SIG-M5 treated with dmso at 0.1 percent for 504 hours (cell line): Measurements from ENCODE around the gene GOLGA6L9.
"Not testable (repeated sequence)": the region's sequence is repeated elsewhere in the genome, so short reads cannot be mapped to it uniquely, and the experiment has no call there.

Experiments
- DNase-seq: peaks from one replicate; lab custom pipeline; 2025; ENCODE audit not compliant: unreplicated experiment; lab: John Stamatoyannopoulos, UW

The GOLGA6L9 gene

GRCh38 chr15:82429693-82430092 lies at the start of gene GOLGA6L9:
GOLGA6L9 (plus strand) TSS chr15:82429816; CDS start chr15:82430080, 264 bp downstream.
- DNase-seq, result not testable (repeated sequence)

GRCh38 chr15:82381330-82381955 lies 48.2 kb upstream of the GOLGA6L9 start:
- DNase-seq, result not testable (repeated sequence)

- not testable (repeated sequence) for DNase-seq
Observed at GRCh38 chr15:82387209-82387608, 42.4 kb upstream of the GOLGA6L9 start.

GRCh38 chr15:82390152-82390551 lies 39.5 kb upstream of the GOLGA6L9 start:
- DNase-seq, result not testable (repeated sequence)

GRCh38 chr15:82392077-82392476 lies 37.5 kb upstream of the GOLGA6L9 start:
- DNase-seq, result not testable (repeated sequence)

- DNase-seq, result no peak
Observed at GRCh38 chr15:82393671-82394070, 35.9 kb upstream of the GOLGA6L9 start.

GRCh38 chr15:82395788-82396187 lies 33.8 kb upstream of the GOLGA6L9 start:
- not testable (repeated sequence) for DNase-seq

- no peak for DNase-seq
Observed at GRCh38 chr15:82397817-82398216, 31.8 kb upstream of the GOLGA6L9 start.

- DNase-seq, result no peak
Observed at GRCh38 chr15:82398785-82399184, 30.8 kb upstream of the GOLGA6L9 start.

GRCh38 chr15:82399366-82400103 lies 30.1 kb upstream of the GOLGA6L9 start:
- DNase-seq, result not testable (repeated sequence)

GRCh38 chr15:82401918-82402317 lies 27.7 kb upstream of the GOLGA6L9 start:
- not testable (repeated sequence) for DNase-seq

- DNase-seq, result not testable (repeated sequence)
Observed at GRCh38 chr15:82402341-82402740, 27.3 kb upstream of the GOLGA6L9 start.

- not testable (repeated sequence) for DNase-seq
Observed at GRCh38 chr15:82406211-82406610, 23.4 kb upstream of the GOLGA6L9 start.

GRCh38 chr15:82410306-82410705 lies 19.3 kb upstream of the GOLGA6L9 start:
- DNase-seq, result not testable (repeated sequence)

GRCh38 chr15:82411595-82411994 lies 18.0 kb upstream of the GOLGA6L9 start:
- not testable (repeated sequence) for DNase-seq

- not testable (repeated sequence) for DNase-seq
Observed at GRCh38 chr15:82414525-82415191, 15.0 kb upstream of the GOLGA6L9 start.

- not testable (repeated sequence) for DNase-seq
Observed at GRCh38 chr15:82420516-82420915, 9.1 kb upstream of the GOLGA6L9 start.

GRCh38 chr15:82420966-82421365 lies 8.7 kb upstream of the GOLGA6L9 start:
- DNase-seq, result not testable (repeated sequence)

GRCh38 chr15:82427117-82427516 lies 2.5 kb upstream of the GOLGA6L9 start:
- DNase-seq, result not testable (repeated sequence)

- DNase-seq, result not testable (repeated sequence)
Observed at GRCh38 chr15:82445420-82445819, 15.8 kb downstream of the GOLGA6L9 start.

GRCh38 chr15:82457336-82457735 lies 27.7 kb downstream of the GOLGA6L9 start:
- not testable (repeated sequence) for DNase-seq

- DNase-seq, result not testable (repeated sequence)
Observed at GRCh38 chr15:82465629-82466028, 36.0 kb downstream of the GOLGA6L9 start.
